Posterior vena cava (tissue), 2 donors: ENCODE results near the gene ACSF3. TPM values are rescaled to one million over a fixed set of nuclear protein-coding genes. Genes with fewer than 3 reads are reported as not detected.

Source experiments
- DNase-seq: peaks from one replicate; pipeline ENCODE4 v3.0.0-alpha.2; 2020; ENCODE audit warnings: low spot score
- intact Hi-C, 2 donors: fragments of 100-400 bp; cut with DNase I; formaldehyde crosslinking; loops; one replicate each; pipeline versions ENCODE4 v1.14.1 to v1.14.2; 2022 to 2023
- total RNA-seq, 2 donors: library from RNA; stranded (reverse); fragmentation: NEBNext Ultra II Directional; extraction: Animal tissue kit (Norgen Biotek cat#: 25700); gene quantifications; one replicate each; pipeline ENCODE4 v1.2.1, GENCODE V29; 2021
- donor health status: DM: yes; HTN: yes; CAD: no.
- donor health status: DM: yes; HTN: yes; CAD: no.

ACSF3 gene
- total RNA-seq, 2 donors from 2014 or later: 19.1 to 21.4 TPM

GRCh38 chr16:89117227-89117974, 23.7 kb downstream of the ACSF3 start:
- peak; percentile 76 for DNase-seq
- intact Hi-C loops: no loop called here

- intact Hi-C loops: no loop called here
- DNase-seq: peak; percentile 36
These were observed 24.3 kb downstream of the ACSF3 start for GRCh38 chr16:89117975-89118289.

- DNase-seq: peak; percentile 77
- intact Hi-C loops: no loop called here
These were observed 24.9 kb downstream of the ACSF3 start for GRCh38 chr16:89118361-89119165.

- peak; percentile 77 for DNase-seq
- intact Hi-C loops: no loop called here
These were observed 25.5 kb downstream of the ACSF3 start for GRCh38 chr16:89119166-89119621.

- DNase-seq: no peak
- intact Hi-C loops: no loop called here
These were observed 26.0 kb downstream of the ACSF3 start for GRCh38 chr16:89119661-89120141.

- intact Hi-C loops: no loop called here
These were observed 26.6 kb downstream of the ACSF3 start for GRCh38 chr16:89120281-89120680.

GRCh38 chr16:89120921-89121351, 27.3 kb downstream of the ACSF3 start:
- DNase-seq: peak; percentile 60
- intact Hi-C loops: no loop called here

More at GRCh38 chr16:89120281-89120680, 26.6 kb downstream of the ACSF3 start:
- DNase-seq: no peak

GRCh38 chr16:89121691-89122321, 28.2 kb downstream of the ACSF3 start:
- intact Hi-C loops: no loop called here
- DNase-seq: peak; percentile 64

GRCh38 chr16:89122322-89122851, 28.7 kb downstream of the ACSF3 start:
- peak; percentile 74 for DNase-seq
- intact Hi-C loops: no loop called here

- DNase-seq: peak; percentile 68
- intact Hi-C loops: no loop called here
These were observed 29.6 kb downstream of the ACSF3 start for GRCh38 chr16:89123001-89123830.

- DNase-seq: peak; percentile 40
- intact Hi-C loops: no loop called here
These were observed 30.1 kb downstream of the ACSF3 start for GRCh38 chr16:89123831-89124100.

- no peak for DNase-seq
- intact Hi-C loops: no loop called here
These were observed 35.7 kb downstream of the ACSF3 start for GRCh38 chr16:89129378-89129777.

GRCh38 chr16:89130448-89130847, 36.8 kb downstream of the ACSF3 start:
- DNase-seq: no peak
- intact Hi-C loops: no loop called here

GRCh38 chr16:89131783-89132182, 38.1 kb downstream of the ACSF3 start:
- DNase-seq: peak; percentile 45
- intact Hi-C loops: no loop called here

GRCh38 chr16:89132194-89133005, 38.7 kb downstream of the ACSF3 start:
- intact Hi-C loops: no loop called here

GRCh38 chr16:89133457-89134127, 39.9 kb downstream of the ACSF3 start:
- intact Hi-C loops: no loop called here
- DNase-seq: peak; percentile 77

More at GRCh38 chr16:89132194-89133005, 38.7 kb downstream of the ACSF3 start:
- peak; percentile 53 for DNase-seq

- DNase-seq: peak; percentile 66
- intact Hi-C loops: no loop called here
These were observed 40.6 kb downstream of the ACSF3 start for GRCh38 chr16:89134269-89134668.

GRCh38 chr16:89135166-89135565, 41.5 kb downstream of the ACSF3 start:
- peak; percentile 46 for DNase-seq
- intact Hi-C loops: no loop called here
